Stimulated activated effector memory CD8-positive, alpha-beta T cell treated with anti-CD3 and anti-CD28 coated beads, Interleukin-12 subunit alpha, Interleukin-12 subunit beta, amount 100 ng/mL, for 72 hours (primary cell): ENCODE results near the gene ZNF570.
A peak's percentile ranks its signal among the peaks of the same experiment; 100 is the strongest.

Experiments used
- ATAC-seq: fragments of 150-1000 bp; cut with Tn5 transposase; 2 replicates; pipeline ENCODE4 v1.10.0; 2021
- DNase-seq, 2 donors: peaks; one replicate each; pipeline ENCODE4 v3.0.0; 2021 to 2022; ENCODE audit warnings: low spot score in 2 of 2
- H3K27ac Mint-ChIP-seq: one replicate; pipeline ENCODE4 v1.8.0; 2022; ENCODE audit warnings: mild to moderate bottlenecking, mixed read lengths
- H3K36me3 Mint-ChIP-seq: one replicate; pipeline ENCODE4 v1.8.0; 2022; ENCODE audit warnings: mild to moderate bottlenecking, mixed read lengths
- H3K4me1 Mint-ChIP-seq: one replicate; pipeline ENCODE4 v1.8.0; 2022; ENCODE audit warnings: mixed read lengths
- H3K4me3 Mint-ChIP-seq: one replicate; pipeline ENCODE4 v1.8.0; 2022; ENCODE audit warnings: mild to moderate bottlenecking, mixed read lengths
- H3K9me3 Mint-ChIP-seq: one replicate; pipeline ENCODE4 v1.8.0; 2022; ENCODE audit warnings: mixed read lengths

ZNF570 gene

DNA sequence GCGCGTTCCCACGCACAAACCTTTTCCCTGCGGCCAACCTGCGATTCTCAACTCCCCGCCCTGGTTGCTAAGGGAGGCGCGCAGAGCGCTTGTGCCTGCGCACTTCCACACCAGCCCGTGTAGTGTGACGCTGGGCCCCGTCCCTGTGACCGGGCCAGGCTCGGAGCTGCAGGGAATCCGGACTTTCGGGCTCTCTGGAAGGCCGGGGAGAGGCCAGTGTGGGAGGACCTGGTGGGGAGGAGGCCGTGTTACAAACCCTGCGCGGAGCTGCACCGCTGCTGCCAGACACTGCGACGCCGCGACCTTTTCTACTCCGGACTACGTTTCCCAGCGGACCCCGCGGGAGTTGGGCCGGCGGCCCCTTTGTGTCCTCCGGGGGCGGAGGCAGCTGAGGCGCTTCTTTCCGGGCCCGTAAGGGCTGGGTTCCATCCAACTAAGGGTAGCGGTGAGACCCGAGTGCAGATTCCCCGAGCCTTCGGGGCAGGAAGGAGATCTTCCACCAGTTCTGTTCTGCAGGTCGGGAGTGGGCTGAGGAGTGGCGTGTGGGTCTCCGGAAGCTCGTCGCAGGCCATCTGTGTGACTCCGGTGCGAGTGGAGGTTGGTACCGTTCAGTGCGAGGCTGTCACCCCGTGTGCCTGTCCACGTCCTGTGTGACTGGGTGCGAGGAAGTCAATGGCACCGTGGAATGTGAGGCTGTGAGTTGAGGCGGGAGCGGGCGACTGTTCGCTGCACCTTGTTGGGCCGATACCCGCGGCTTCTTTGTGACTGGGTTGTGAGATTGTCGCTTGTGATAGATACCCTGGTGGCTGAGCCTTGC is at the start of gene ZNF570:
ZNF570 (plus strand) TSS at position 396 of the 817 bp plus-strand sequence. CDS start 999 bp downstream, outside the sequence.
- Mint-ChIP-seq H3K4me1 (peaks cover 36% of the 10 kb centered on the region), H3K4me3 (peak within 1 kb of the TSS; percentile 96), H3K27ac (peak within 1 kb of the TSS; percentile 90), H3K36me3 (peaks cover 36% of the 10 kb centered on the region), H3K9me3 (peaks cover 9% of the 10 kb centered on the region)
- ATAC-seq: peak; percentile 82
- DNase-seq: peak; percentile 79 to 92

GRCh38 chr19:37452500-37453245 is 16.5 kb upstream of the ZNF570 start:
- Mint-ChIP-seq H3K27ac (no peak overlapping the region), H3K4me1 (no peaks in the 10 kb centered on the region), H3K36me3 (peaks cover 24% of the 10 kb centered on the region), H3K4me3 (no peak overlapping the region), H3K9me3 (peaks cover 60% of the 10 kb centered on the region)
- ATAC-seq (no peak), DNase-seq (no peak)

DNA sequence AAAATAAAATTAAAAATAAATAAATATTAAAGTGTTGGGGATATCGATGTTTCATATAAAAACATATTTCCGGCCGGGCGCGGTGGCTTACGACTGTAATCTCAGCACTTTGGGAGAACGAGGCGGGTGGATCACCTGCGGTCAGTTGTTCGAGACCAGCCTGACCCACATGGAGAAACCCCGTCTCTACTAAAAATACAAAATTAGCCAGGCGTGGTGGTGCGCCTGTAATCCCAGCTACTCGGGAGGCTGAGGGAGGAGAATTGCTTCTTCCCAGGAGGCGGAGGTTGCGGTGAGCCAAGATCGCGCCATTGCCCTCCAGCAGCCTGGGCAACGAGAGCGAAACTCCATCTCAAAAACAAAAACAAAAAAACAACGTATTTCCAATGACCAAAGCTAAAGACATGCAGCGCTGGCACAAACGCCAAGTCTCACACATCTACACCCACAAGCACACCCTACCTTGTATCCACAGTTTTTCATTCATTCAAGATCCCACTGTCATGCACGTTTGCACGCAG is 2.8 kb upstream of the ZNF570 start:
- DNase-seq (no peak), ATAC-seq (no peak)
- Mint-ChIP-seq H3K27ac (peak overlapping the region; percentile 94), H3K4me1 (peaks cover 36% of the 10 kb centered on the region), H3K9me3 (peaks cover 9% of the 10 kb centered on the region), H3K36me3 (peaks cover 36% of the 10 kb centered on the region), H3K4me3 (peak overlapping the region; percentile 96)

DNA sequence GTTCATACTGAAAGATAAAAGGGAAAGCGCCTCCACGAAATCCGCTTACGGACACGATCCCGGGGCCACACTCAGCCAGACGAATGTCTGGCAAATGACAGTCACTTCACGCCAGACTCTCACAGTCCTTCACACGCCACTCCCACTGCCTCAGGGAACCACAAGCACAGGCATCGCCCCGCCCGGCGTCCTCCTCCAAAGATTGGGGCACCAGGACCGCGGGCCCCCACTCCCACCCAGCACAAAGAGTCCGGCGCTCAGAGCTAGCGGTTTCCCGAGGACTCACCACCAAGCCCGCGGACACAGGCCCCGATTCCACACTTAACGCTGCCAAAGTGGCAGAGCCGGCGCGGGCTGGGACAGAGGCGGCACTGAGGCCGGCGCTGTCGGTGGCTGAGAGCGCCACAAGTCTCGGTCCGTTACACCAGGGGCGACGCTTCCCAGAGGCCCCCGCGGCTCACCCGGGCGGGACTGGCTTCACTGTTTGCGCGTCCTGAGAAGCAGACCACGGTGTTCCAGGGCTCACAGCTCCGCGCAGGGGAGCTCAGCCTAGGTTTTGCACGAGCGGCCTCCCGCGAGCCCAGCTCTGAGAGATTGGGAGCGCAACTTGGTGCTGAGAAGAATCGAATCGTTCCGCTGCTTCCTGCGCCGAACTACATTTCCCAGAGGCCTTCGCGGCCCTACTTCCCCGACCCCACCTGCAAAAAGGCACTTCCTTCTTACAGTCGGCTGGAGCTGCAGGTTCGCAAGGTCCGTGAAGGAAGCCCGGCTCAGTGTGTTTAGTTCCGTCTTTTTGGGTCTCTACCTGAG is 2.2 kb upstream of the ZNF570 start, which contains the start of gene ZNF569:
ZNF569 (minus strand) TSS at position 647 of the 810 bp plus-strand sequence. CDS start 22,523 bp downstream, outside the sequence.
- peak; percentile 81 for ATAC-seq
- peaks cover 9% of the 10 kb centered on the region for H3K9me3 Mint-ChIP-seq
- H3K4me1 Mint-ChIP-seq: peaks cover 36% of the 10 kb centered on the region

GRCh38 chr19:37467608-37468090 is 1.5 kb upstream of the ZNF570 start:
- no peak for ATAC-seq
- H3K27ac Mint-ChIP-seq: peak overlapping the region; percentile 94
- peaks cover 36% of the 10 kb centered on the region for H3K4me1 Mint-ChIP-seq
- peaks cover 9% of the 10 kb centered on the region for H3K9me3 Mint-ChIP-seq
- DNase-seq: no peak
- peak overlapping the region; percentile 96 for H3K4me3 Mint-ChIP-seq
- peaks cover 36% of the 10 kb centered on the region for H3K36me3 Mint-ChIP-seq

More for the DNA sequence above, 2.2 kb upstream of the ZNF570 start, which contains the start of gene ZNF569:
- DNase-seq: peak; percentile 78 to 92
- Mint-ChIP-seq H3K27ac (peak within 1 kb of the TSS; percentile 94), H3K4me3 (peak within 1 kb of the TSS; percentile 96), H3K36me3 (peaks cover 36% of the 10 kb centered on the region)

DNA sequence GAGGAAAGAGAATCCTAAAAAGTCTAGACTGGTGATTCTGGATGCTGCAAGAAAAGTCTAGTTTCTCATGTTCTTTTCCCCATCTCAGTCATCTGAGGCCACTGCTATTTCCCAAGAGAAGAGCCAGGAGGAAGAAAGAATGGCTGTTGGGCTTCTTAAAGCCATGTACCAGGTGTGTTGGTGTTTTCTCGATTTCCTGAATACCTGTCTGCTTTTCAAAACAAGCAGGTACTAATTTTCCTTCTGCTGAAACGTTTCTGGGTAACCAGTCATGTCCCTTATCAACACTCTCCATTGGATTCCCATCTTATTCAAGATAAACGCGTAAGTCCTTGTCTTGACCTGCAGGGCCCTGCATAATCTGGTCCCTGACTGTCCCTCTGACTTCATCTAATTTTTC is 1.1 kb downstream of the ZNF570 start:
- peaks cover 36% of the 10 kb centered on the region for H3K36me3 Mint-ChIP-seq
- no peak for ATAC-seq
- H3K9me3 Mint-ChIP-seq: peaks cover 3% of the 10 kb centered on the region
- H3K27ac Mint-ChIP-seq: peak overlapping the region; percentile 90
- peaks cover 36% of the 10 kb centered on the region for H3K4me1 Mint-ChIP-seq
- DNase-seq: no peak
- peak overlapping the region; percentile 96 for H3K4me3 Mint-ChIP-seq

DNA sequence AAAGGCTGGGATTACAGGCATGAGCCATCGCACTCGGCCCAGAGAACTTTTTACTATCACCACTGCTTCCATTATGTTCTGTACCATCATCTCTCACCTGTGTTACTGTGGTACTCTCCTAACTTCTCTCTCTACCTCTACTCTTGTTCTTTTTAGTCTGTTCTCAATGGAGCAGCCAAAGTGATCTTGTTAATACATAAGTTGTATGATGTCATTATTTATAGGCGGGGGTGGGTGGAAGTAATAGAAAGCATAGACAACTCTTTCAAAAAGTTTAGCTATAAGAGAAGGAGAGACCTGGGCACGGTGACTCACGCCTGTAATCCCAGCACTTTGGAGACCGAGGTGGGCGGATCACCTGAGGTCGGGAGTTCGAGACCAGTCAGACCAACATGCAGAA is 3.0 kb downstream of the ZNF570 start:
- no peak overlapping the region for H3K4me3 Mint-ChIP-seq
- H3K27ac Mint-ChIP-seq: no peak overlapping the region
- ATAC-seq: no peak
- peaks cover 17% of the 10 kb centered on the region for H3K9me3 Mint-ChIP-seq
- no peak for DNase-seq
- peaks cover 47% of the 10 kb centered on the region for H3K36me3 Mint-ChIP-seq
- H3K4me1 Mint-ChIP-seq: peaks cover 30% of the 10 kb centered on the region

- Mint-ChIP-seq H3K9me3 (peaks cover 37% of the 10 kb centered on the region), H3K4me1 (no peaks in the 10 kb centered on the region), H3K4me3 (no peak overlapping the region), H3K27ac (no peak overlapping the region), H3K36me3 (peaks cover 55% of the 10 kb centered on the region)
- DNase-seq (no peak), ATAC-seq (no peak)
These were observed 15.4 kb downstream of the ZNF570 start for GRCh38 chr19:37484406-37485168.

DNA sequence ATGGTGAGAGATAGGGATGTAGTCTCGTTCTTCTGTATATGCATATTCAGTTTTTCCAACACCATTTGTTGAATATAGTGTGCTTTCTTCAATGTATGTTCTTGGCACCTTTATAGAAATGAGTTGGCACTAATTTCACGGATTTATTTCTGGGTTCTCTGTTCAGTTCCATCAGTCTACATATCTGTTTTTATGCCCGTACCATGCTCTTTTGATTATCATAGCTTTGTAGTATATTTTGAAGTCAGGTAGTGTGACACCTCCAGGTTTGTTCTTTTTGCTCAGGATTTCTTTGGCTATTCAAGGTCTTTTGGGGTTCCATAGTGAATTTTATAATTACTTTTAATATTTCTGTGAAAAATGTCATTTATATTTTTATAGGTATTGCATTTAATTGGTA is 23.1 kb downstream of the ZNF570 start:
- Mint-ChIP-seq H3K4me1 (no peaks in the 10 kb centered on the region), H3K9me3 (peaks cover 40% of the 10 kb centered on the region), H3K36me3 (no peaks in the 10 kb centered on the region), H3K4me3 (no peak overlapping the region), H3K27ac (no peak overlapping the region)
- DNase-seq (no peak), ATAC-seq (no peak)

- Mint-ChIP-seq H3K4me3 (no peak overlapping the region), H3K4me1 (no peaks in the 10 kb centered on the region), H3K27ac (no peak overlapping the region), H3K36me3 (peaks cover 9% of the 10 kb centered on the region), H3K9me3 (peaks cover 8% of the 10 kb centered on the region)
- ATAC-seq: peak; percentile 24
- no peak for DNase-seq
These were observed 36.8 kb downstream of the ZNF570 start for GRCh38 chr19:37505958-37506386.

DNA sequence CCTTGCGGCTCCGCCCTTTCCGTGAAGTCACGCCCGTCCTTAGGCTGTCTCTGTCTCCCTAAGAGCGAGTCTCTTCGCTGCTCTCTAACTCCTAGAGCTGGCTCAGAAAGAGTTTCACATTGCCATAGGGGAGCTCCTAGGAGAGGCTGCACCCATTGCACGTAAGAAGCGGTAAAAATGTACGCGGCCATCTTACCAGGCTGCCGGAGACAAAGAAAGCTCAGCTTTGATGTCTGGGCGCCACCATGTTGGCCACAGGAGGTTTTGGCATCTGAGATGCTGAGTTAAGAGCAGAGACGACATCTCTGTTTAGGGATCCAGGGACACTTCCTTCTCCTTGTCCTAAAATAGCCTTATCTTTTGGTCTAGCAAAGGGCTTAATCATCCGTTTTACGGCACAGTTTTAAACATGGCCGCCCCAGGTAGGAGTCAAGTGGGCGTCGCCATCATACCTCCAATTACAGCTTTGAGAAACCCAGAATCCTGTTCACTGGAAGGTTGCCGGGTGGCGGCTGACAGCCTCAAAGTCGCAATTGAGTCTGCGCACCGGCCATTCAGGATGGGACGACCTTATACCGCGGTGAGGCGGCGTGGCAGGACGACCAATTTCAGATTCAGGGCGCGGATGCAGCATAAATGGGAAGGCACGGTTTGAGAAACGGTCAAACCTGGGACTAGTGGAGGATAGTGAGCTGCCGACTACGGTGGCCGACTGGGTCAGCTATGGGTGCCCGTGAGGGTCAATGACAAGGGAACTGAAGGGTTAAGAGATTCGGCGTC is 37.4 kb downstream of the ZNF570 start, which contains the start of gene ZNF793:
ZNF793 (plus strand) TSS at position 553 of the 780 bp plus-strand sequence. CDS start 16,501 bp downstream, outside the sequence.
- H3K36me3 Mint-ChIP-seq: peaks cover 9% of the 10 kb centered on the region
- no peak within 1 kb of the TSS for H3K4me3 Mint-ChIP-seq
- H3K27ac Mint-ChIP-seq: no peak within 1 kb of the TSS
- peak; percentile 89 for ATAC-seq
- DNase-seq: peak; percentile 43 to 84
- no peaks in the 10 kb centered on the region for H3K4me1 Mint-ChIP-seq
- peaks cover 10% of the 10 kb centered on the region for H3K9me3 Mint-ChIP-seq

DNA sequence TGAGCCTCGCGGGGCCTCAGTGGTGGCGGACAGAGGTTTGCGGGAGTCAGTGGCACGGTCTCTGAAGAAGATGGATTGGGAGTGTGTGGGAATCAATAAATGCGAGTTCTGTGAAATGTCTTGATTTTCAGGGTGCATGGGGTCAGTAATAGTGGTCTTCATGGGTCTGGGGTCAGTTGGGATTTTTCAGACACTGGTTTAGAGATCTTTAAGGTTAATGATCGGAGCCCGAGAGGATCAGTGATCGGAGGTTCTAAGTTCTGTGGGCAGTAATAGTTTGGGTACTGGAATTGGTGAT is 38.0 kb downstream of the ZNF570 start:
- no peak overlapping the region for H3K27ac Mint-ChIP-seq
- DNase-seq: no peak
- ATAC-seq: no peak
- no peak overlapping the region for H3K4me3 Mint-ChIP-seq
- peaks cover 11% of the 10 kb centered on the region for H3K36me3 Mint-ChIP-seq
- H3K9me3 Mint-ChIP-seq: peaks cover 10% of the 10 kb centered on the region
- H3K4me1 Mint-ChIP-seq: no peaks in the 10 kb centered on the region

GRCh38 chr19:37511186-37511585 is 42.0 kb downstream of the ZNF570 start:
- Mint-ChIP-seq H3K27ac (no peak overlapping the region), H3K9me3 (peaks cover 17% of the 10 kb centered on the region), H3K36me3 (peaks cover 26% of the 10 kb centered on the region), H3K4me1 (no peaks in the 10 kb centered on the region), H3K4me3 (no peak overlapping the region)
- DNase-seq (no peak), ATAC-seq (no peak)
